H1 (cell line): Measurements from ENCODE around the gene LRIG2. TPM values are rescaled to one million over a fixed set of nuclear protein-coding genes. Genes with fewer than 3 reads are reported as not detected.

Experiments
- CTCF ChIP-seq, 3 experiments: IDR thresholded peaks; 1 replicate in 2 of 3; 2 replicates in 1 of 3; pipeline versions ENCODE4 v1.5.1 to v1.6.1; 2011; ENCODE audit warnings: low read length in 3 of 3, mild to moderate bottlenecking in 3 of 3, inconsistent platforms in 2 of 3, low read depth in 1 of 3, moderate library complexity in 1 of 3; ENCODE audit not compliant: insufficient read depth in 1 of 3; ENCODE audit errors: control extremely low read depth in 1 of 3
- SP2 ChIP-seq: IDR thresholded peaks from 2 replicates; pipeline ENCODE4 v1.6.1; 2012; ENCODE audit warnings: mild to moderate bottlenecking, low read length, inconsistent platforms
- polyA plus RNA-seq, 7 experiments: library from polyadenylated mRNA; depleted of rRNA in 3 of 7; stranded (reverse) in 5 of 7; unstranded in 2 of 7; fragments of >200 nt in 5 of 7; fragments of 200-250 nt in 2 of 7; gene quantifications; 1 replicate in 5 of 7; 2 replicates in 1 of 7; 4 replicates in 1 of 7; pipeline versions ENCODE4 v1.2.1 to v1.2.3, GENCODE V29; 2011 to 2013; ENCODE audit warnings: missing spikeins in 2 of 7, mixed read lengths in 2 of 7
- total RNA-seq: library from RNA; stranded (reverse); fragmentation: NEBNext Ultra II Directional; extraction: Animal tissue kit (Norgen Biotek cat#: 25700); gene quantifications from 2 replicates; pipeline ENCODE4 v1.2.1, GENCODE V29; 2021

The LRIG2 gene
- total and polyA plus RNA-seq, 2 of the 8 experiments (the other 6 are each of a cell fraction or from before 2014, with no cell fraction given) = 16.2 to 20.9 TPM

GRCh38 chr1:113040041-113040440 is 33.0 kb upstream of the LRIG2 start (continued):
- TF ChIP-seq CTCF (IDR thresholded peaks at IDR 0.05; ENCODE audit: control extremely low read depth in 1 of 3, insufficient read depth in 1 of 3, low read depth in 1 of 3, low read length in 3 of 3) (no peak), SP2 (no peak)
